GM18907 (cell line): ENCODE results near the gene HS6ST3.
"Not testable (repeated sequence)": the region's sequence is repeated elsewhere in the genome, so short reads cannot be mapped to it uniquely, and the experiment has no call there.

Experiments used
- ATAC-seq: cut with Tn5 transposase; IDR thresholded peaks from one replicate; pipeline ENCODE4 v1.9.1; 2021; ENCODE audit warnings: mild to moderate bottlenecking, moderate library complexity; ENCODE audit not compliant: unreplicated experiment

The HS6ST3 gene

GRCh38 chr13:96771486-96772367 is 681.8 kb downstream of the HS6ST3 start:
- peak; percentile 80 for ATAC-seq

- ATAC-seq, result no peak
Measured at GRCh38 chr13:96772426-96772825, 682.5 kb downstream of the HS6ST3 start.

GRCh38 chr13:96778302-96778701 is 688.4 kb downstream of the HS6ST3 start:
- not testable (repeated sequence) for ATAC-seq

- ATAC-seq, result no peak
Measured at GRCh38 chr13:96779691-96780090, 689.8 kb downstream of the HS6ST3 start.

GRCh38 chr13:96780105-96780504 is 690.2 kb downstream of the HS6ST3 start:
- ATAC-seq, result no peak

- ATAC-seq, result no peak
Measured at GRCh38 chr13:96781141-96781540, 691.2 kb downstream of the HS6ST3 start.

- no peak for ATAC-seq
Measured at GRCh38 chr13:96782186-96782585, 692.3 kb downstream of the HS6ST3 start.

GRCh38 chr13:96783057-96783456 is 693.1 kb downstream of the HS6ST3 start:
- ATAC-seq, result no peak

- no peak for ATAC-seq
Measured at GRCh38 chr13:96783511-96783910, 693.6 kb downstream of the HS6ST3 start.

- no peak for ATAC-seq
Measured at GRCh38 chr13:96785986-96786385, 696.1 kb downstream of the HS6ST3 start.

GRCh38 chr13:96792188-96792587 is 702.3 kb downstream of the HS6ST3 start:
- ATAC-seq, result no peak

GRCh38 chr13:96792736-96793403 is 703.0 kb downstream of the HS6ST3 start:
- no peak for ATAC-seq

- ATAC-seq, result no peak
Measured at GRCh38 chr13:96793404-96793755, 703.5 kb downstream of the HS6ST3 start.

GRCh38 chr13:96794669-96795068 is 704.8 kb downstream of the HS6ST3 start:
- no peak for ATAC-seq

- ATAC-seq, result no peak
Measured at GRCh38 chr13:96795670-96796069, 705.8 kb downstream of the HS6ST3 start.

GRCh38 chr13:96796091-96796633 is 706.3 kb downstream of the HS6ST3 start:
- no peak for ATAC-seq

GRCh38 chr13:96797136-96797535 is 707.2 kb downstream of the HS6ST3 start:
- no peak for ATAC-seq

GRCh38 chr13:96803456-96804100 is 713.7 kb downstream of the HS6ST3 start:
- no peak for ATAC-seq

- ATAC-seq, result no peak
Measured at GRCh38 chr13:96804174-96804573, 714.3 kb downstream of the HS6ST3 start.

- ATAC-seq, result no peak
Measured at GRCh38 chr13:96806746-96807145, 716.8 kb downstream of the HS6ST3 start.

- no peak for ATAC-seq
Measured at GRCh38 chr13:96809366-96810096, 719.6 kb downstream of the HS6ST3 start.
